B cell (primary cell): ENCODE results near the gene GPAT3.

ENCODE experiments used
- CTCF ChIP-seq: fragments of 200-600 bp; IDR thresholded peaks from one replicate; pipeline ENCODE4 v1.8.0; 2022; ENCODE audit warnings: antibody characterized with exemption, mild to moderate bottlenecking
- EZH2 ChIP-seq: IDR thresholded peaks from 2 replicates; pipeline ENCODE4 v1.6.1; 2012; ENCODE audit warnings: borderline replicate concordance, low read depth, mild to moderate bottlenecking, moderate library complexity, low read length; ENCODE audit not compliant: insufficient read depth, poor library complexity, severe bottlenecking

- TF ChIP-seq CTCF (no peak), EZH2 (no peak)
These were observed 38.3 kb downstream of the GPAT3 start for GRCh38 chr4:83574247-83574646.
